ENCODE data around the gene EIF3I. TPM values are rescaled to one million over a fixed set of nuclear protein-coding genes. Genes with fewer than 3 reads are reported as not detected.

Gene EIF3I
- total and polyA plus RNA-seq, 2 of the 13 experiments (the other 11 are each of a cell fraction or from before 2014, with no cell fraction given), result 210 to 223 TPM

- Histone ChIP-seq H3K79me2 (ENCODE audit: insufficient read depth, low read length) (peaks cover 29% of the 10 kb centered on the region), H3K4me1 (ENCODE audit: insufficient read depth, low read length) (peaks cover 35% of the 10 kb centered on the region), H3K4me3 (replicated peaks in 1 of 3; ENCODE audit: insufficient read depth in 1 of 3, low read depth in 2 of 3, low read length in 3 of 3) (peak overlapping the region; percentile 82 to 89 (median 85)), H3K27ac (ENCODE audit: extremely low read length, insufficient read depth, low read length) (peak overlapping the region; percentile 69), H4K20me1 (ENCODE audit: insufficient read depth, low read length) (no peaks in the 10 kb centered on the region; the same call in 1 of the 2 replicates), H3K9me3 (ENCODE audit: low read length) (no peaks in the 10 kb centered on the region), H2AFZ (ENCODE audit: low read length) (no peak overlapping the region), H3K4me2 (ENCODE audit: low read depth, low read length) (peak overlapping the region; percentile 91), H3K9ac (ENCODE audit: insufficient read depth, low read depth, low read length) (peak overlapping the region; percentile 91), H3K36me3 (replicated peaks in 1 of 2; ENCODE audit: control insufficient read depth in 1 of 2, insufficient read depth in 2 of 2, low read length in 2 of 2) (peaks cover 14 to 29% of the 10 kb centered on the region in 2 experiments; a peak in 4 of 5 replicates), H3K27me3 (ENCODE audit: control insufficient read depth in 1 of 2, insufficient read depth in 2 of 2, low read length in 2 of 2) (no peaks in the 10 kb centered on the region; a peak in 2 of 5 replicates)
- ChIA-PET CTCF (ENCODE audit: low intra/inter-chr PET ratio, low total read pairs) (no interaction called here), POLR2A (interaction anchor here (0.7 to 1.8 kb wide), 4 partner anchors 22 to 71 kb away, joined by 3 to 4 read pairs (median 4); partner anchors contain the start of genes HDAC1, LCK and TXLNA)
- TF ChIP-seq ZNF263 (CRISPR knock-in tag; IDR thresholded peaks at IDR 0.05), result peak; percentile 72
- TF ChIP-seq HDAC6 (IDR thresholded peaks at IDR 0.05; ENCODE audit: low read depth, low read length), result no peak
- no peak for TF ChIP-seq GTF2F1 (IDR thresholded peaks at IDR 0.05; ENCODE audit: low read length)
- TF ChIP-seq ZNF839 (CRISPR knock-in tag; IDR thresholded peaks at IDR 0.05; ENCODE audit: borderline replicate concordance), result no peak
- TF ChIP-seq RARA (CRISPR knock-in tag; IDR thresholded peaks at IDR 0.05), result no peak
- no peak for TF ChIP-seq SMAD9 (CRISPR knock-in tag; IDR thresholded peaks at IDR 0.05)
- intact Hi-C loops (cut with micrococcal nuclease; ENCODE audit: unreplicated experiment) (no loop called here), in situ Hi-C loops (cut with HindIII; ENCODE audit: extremely low pct_ligation_motif_present, low pct_unique_long_range_greater_than_20kb) (no loop called here)
- DNase-seq (ENCODE audit: low spot score) (no peak), ATAC-seq (no peak), FAIRE-seq (no peak)
- WGBS (ENCODE audit: low lambda C conversion rate), result 96% methylated on average over 3 of the region's 4 CpGs
- BruUV-seq (replicated peaks), result no TSS peak
Measured at GRCh38 chr1:32220746-32221580, 1.2 kb upstream of the EIF3I start.

GRCh38 chr1:32221581-32221979, 627 bp upstream of the EIF3I start:
- ChIA-PET POLR2A (interaction anchor here (0.9 to 1.8 kb wide), 3 partner anchors 30 to 70 kb away, joined by 3 to 4 read pairs (median 4); partner anchors contain the start of genes HDAC1, LCK and TXLNA), CTCF (ENCODE audit: low intra/inter-chr PET ratio, low total read pairs) (no interaction called here)
- WGBS (ENCODE audit: low lambda C conversion rate), result 0% methylated on average over 6 of the region's 13 CpGs
- H3K36me3 ChIP-seq (replicated peaks in 1 of 2; ENCODE audit: control insufficient read depth in 1 of 2, insufficient read depth in 2 of 2, low read length in 2 of 2), result peaks cover 13 to 27% of the 10 kb centered on the region in 2 experiments; a peak in 4 of 5 replicates
- H3K9ac ChIP-seq (ENCODE audit: insufficient read depth, low read depth, low read length), result peak overlapping the region; percentile 91
- intact Hi-C loops (cut with micrococcal nuclease; ENCODE audit: unreplicated experiment) (no loop called here), in situ Hi-C loops (cut with HindIII; ENCODE audit: extremely low pct_ligation_motif_present, low pct_unique_long_range_greater_than_20kb) (no loop called here)
- FAIRE-seq (no peak), ATAC-seq (no peak), DNase-seq (ENCODE audit: low spot score) (no peak)
- TSS peak; percentile 47 for BruUV-seq (replicated peaks)
- peak overlapping the region; percentile 91 for H3K4me2 ChIP-seq (ENCODE audit: low read depth, low read length)
- H2AFZ ChIP-seq (ENCODE audit: low read length), result no peak overlapping the region
- H3K27ac ChIP-seq (ENCODE audit: extremely low read length, insufficient read depth, low read length), result peak overlapping the region; percentile 69
- H3K79me2 ChIP-seq (ENCODE audit: insufficient read depth, low read length), result peaks cover 29% of the 10 kb centered on the region
- H3K4me3 ChIP-seq (replicated peaks in 1 of 3; ENCODE audit: insufficient read depth in 1 of 3, low read depth in 2 of 3, low read length in 3 of 3), result peak overlapping the region; percentile 82 to 89 (median 85)
- no peaks in the 10 kb centered on the region for H3K9me3 ChIP-seq (ENCODE audit: low read length)
- no peaks in the 10 kb centered on the region; the same call in 1 of the 2 replicates for H4K20me1 ChIP-seq (ENCODE audit: insufficient read depth, low read length)
- H3K4me1 ChIP-seq (ENCODE audit: insufficient read depth, low read length), result peaks cover 29% of the 10 kb centered on the region
- no peaks in the 10 kb centered on the region; a peak in 2 of 5 replicates for H3K27me3 ChIP-seq (ENCODE audit: control insufficient read depth in 1 of 2, insufficient read depth in 2 of 2, low read length in 2 of 2)
- no peak for TF ChIP-seq ZFYVE20 (CRISPR knock-in tag; IDR thresholded peaks at IDR 0.05; ENCODE audit: borderline replicate concordance, low read depth)
- 0 out of 2 replicates have a peak, but pooled peaks have one; percentile 0 for TF ChIP-seq PRDM10 (CRISPR knock-in tag; IDR thresholded peaks at IDR 0.05; ENCODE audit: low read depth)
- no peak for TF ChIP-seq DMAP1 (CRISPR knock-in tag; IDR thresholded peaks at IDR 0.05)
- TF ChIP-seq BRF2 (CRISPR knock-in tag; IDR thresholded peaks at IDR 0.05), result 0 out of 2 replicates have a peak, but pooled peaks have one; percentile 28

Measured in HepG2 (cell line).